ENCODE results near the gene STAT4. TPM values are rescaled to one million over a fixed set of nuclear protein-coding genes. Genes with fewer than 3 reads are reported as not detected.
A peak's percentile ranks its signal among the peaks of the same experiment; 100 is the strongest.

STAT4 gene
- total RNA-seq, 1 donor from 2014 or later = 1.6 TPM

DNA sequence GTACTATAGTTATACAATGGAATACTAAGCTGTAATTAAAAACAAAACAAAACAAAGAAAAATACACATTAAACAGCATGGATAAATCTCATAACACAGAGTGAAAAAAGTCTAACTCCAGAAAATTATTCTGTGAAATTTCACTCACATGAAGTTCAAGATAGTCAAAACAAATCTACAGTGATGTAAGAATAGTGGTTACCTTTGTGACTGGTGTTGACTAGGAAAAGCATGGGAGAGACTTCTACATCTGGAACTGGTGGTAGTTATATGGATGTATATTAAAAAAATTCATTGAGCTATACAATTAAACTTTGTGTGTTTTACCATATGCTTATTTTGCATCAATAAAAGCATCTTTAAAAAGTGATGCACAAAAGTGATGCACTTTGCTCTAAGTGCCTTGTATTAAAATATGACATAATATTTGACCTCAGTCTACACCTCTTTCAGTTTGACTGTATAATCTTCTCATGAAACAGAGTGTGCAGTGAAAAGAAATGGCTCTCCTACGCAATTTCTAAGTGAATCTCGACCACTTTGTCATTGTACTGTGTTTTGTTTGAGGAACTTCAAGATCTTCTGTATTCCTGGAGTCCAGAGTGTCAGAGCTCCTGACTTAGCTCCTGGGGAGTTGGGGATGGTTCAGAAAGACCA, 28.0 kb downstream of the STAT4 start:
- no peak overlapping the region for H2AFZ ChIP-seq (ENCODE audit: low read depth, low read length)
- FAIRE-seq = peak; percentile 26
- TF ChIP-seq, protein P1, sequence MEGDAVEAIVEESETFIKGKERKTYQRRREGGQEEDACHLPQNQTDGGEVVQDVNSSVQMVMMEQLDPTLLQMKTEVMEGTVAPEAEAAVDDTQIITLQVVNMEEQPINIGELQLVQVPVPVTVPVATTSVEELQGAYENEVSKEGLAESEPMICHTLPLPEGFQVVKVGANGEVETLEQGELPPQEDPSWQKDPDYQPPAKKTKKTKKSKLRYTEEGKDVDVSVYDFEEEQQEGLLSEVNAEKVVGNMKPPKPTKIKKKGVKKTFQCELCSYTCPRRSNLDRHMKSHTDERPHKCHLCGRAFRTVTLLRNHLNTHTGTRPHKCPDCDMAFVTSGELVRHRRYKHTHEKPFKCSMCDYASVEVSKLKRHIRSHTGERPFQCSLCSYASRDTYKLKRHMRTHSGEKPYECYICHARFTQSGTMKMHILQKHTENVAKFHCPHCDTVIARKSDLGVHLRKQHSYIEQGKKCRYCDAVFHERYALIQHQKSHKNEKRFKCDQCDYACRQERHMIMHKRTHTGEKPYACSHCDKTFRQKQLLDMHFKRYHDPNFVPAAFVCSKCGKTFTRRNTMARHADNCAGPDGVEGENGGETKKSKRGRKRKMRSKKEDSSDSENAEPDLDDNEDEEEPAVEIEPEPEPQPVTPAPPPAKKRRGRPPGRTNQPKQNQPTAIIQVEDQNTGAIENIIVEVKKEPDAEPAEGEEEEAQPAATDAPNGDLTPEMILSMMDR (IDR thresholded peaks at IDR 0.05; ENCODE audit: insufficient read depth, low read depth, low read length) = no peak
- no peak for TF ChIP-seq EZH2 (IDR thresholded peaks at IDR 0.05; ENCODE audit: insufficient read depth, low read length)
- no peaks in the 10 kb centered on the region for H3K4me1 ChIP-seq (ENCODE audit: insufficient read depth, low read length)
- peaks cover 5% of the 10 kb centered on the region for H3K27me3 Mint-ChIP-seq (ENCODE audit: low read depth, unreplicated experiment)
- H4K20me1 ChIP-seq (ENCODE audit: insufficient read depth, low read length) = no peaks in the 10 kb centered on the region
- H3K27me3 ChIP-seq (ENCODE audit: insufficient read depth, low read length) = no peaks in the 10 kb centered on the region
- H3K9me3 Mint-ChIP-seq (ENCODE audit: unreplicated experiment) = peaks cover 3% of the 10 kb centered on the region
- no peak for DNase-seq (ENCODE audit: low read depth)
- H3K4me1 Mint-ChIP-seq (ENCODE audit: low read depth, unreplicated experiment) = no peaks in the 10 kb centered on the region
- H3K4me2 ChIP-seq (ENCODE audit: low read length) = no peak overlapping the region
- H3K79me2 ChIP-seq (ENCODE audit: insufficient read depth, low read length) = no peaks in the 10 kb centered on the region
- H3K9me3 ChIP-seq (ENCODE audit: insufficient read depth, low read depth, low read length) = no peaks in the 10 kb centered on the region
- H3K36me3 Mint-ChIP-seq (ENCODE audit: low read depth, unreplicated experiment) = no peaks in the 10 kb centered on the region
- H3K4me3 Mint-ChIP-seq (ENCODE audit: unreplicated experiment) = no peak overlapping the region
- no peak overlapping the region for H3K4me3 ChIP-seq (ENCODE audit: insufficient read depth, low read depth, low read length)
- H3K27ac Mint-ChIP-seq (ENCODE audit: unreplicated experiment) = no peak overlapping the region
- H3K36me3 ChIP-seq (ENCODE audit: insufficient read depth, low read length) = no peaks in the 10 kb centered on the region
- H3K27ac ChIP-seq (ENCODE audit: low read depth, low read length) = no peak overlapping the region
- no peak overlapping the region for H3K9ac ChIP-seq (ENCODE audit: low read length)

DNA sequence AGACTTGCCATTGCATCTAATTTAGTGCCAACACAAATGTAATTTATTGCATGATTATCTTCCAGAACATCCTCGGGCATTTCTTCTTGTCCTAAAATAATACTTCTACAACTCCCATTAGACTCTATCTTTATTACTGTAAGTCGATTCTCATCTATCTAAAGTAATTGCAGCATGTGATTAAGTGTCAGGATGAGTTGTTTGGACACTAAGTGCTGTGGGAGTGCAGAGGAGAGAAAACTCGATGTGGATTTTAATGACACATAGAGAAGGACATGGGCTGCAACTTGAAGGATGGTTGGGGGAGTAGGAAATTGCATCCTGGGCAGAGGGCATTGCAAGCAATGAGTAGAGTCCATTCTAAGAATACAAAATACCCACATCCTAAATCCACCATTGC, 33.5 kb downstream of the STAT4 start:
- no peak overlapping the region for H2AFZ ChIP-seq (ENCODE audit: low read depth, low read length)
- TF ChIP-seq, protein P1 (IDR thresholded peaks at IDR 0.05; ENCODE audit: insufficient read depth, low read depth, low read length) = no peak
- TF ChIP-seq EZH2 (IDR thresholded peaks at IDR 0.05; ENCODE audit: insufficient read depth, low read length) = no peak
- Mint-ChIP-seq H3K27me3 (ENCODE audit: low read depth, unreplicated experiment) (peaks cover 4% of the 10 kb centered on the region), H3K4me1 (ENCODE audit: low read depth, unreplicated experiment) (peaks cover 10% of the 10 kb centered on the region), H3K9me3 (ENCODE audit: unreplicated experiment) (no peaks in the 10 kb centered on the region), H3K27ac (ENCODE audit: unreplicated experiment) (no peak overlapping the region), H3K36me3 (ENCODE audit: low read depth, unreplicated experiment) (no peaks in the 10 kb centered on the region), H3K4me3 (ENCODE audit: unreplicated experiment) (no peak overlapping the region)
- no peaks in the 10 kb centered on the region for H4K20me1 ChIP-seq (ENCODE audit: insufficient read depth, low read length)
- H3K79me2 ChIP-seq (ENCODE audit: insufficient read depth, low read length) = no peaks in the 10 kb centered on the region
- H3K4me1 ChIP-seq (ENCODE audit: insufficient read depth, low read length) = no peaks in the 10 kb centered on the region
- no peak overlapping the region for H3K4me2 ChIP-seq (ENCODE audit: low read length)
- no peak overlapping the region for H3K9ac ChIP-seq (ENCODE audit: low read length)
- no peak overlapping the region for H3K27ac ChIP-seq (ENCODE audit: low read depth, low read length)
- H3K27me3 ChIP-seq (ENCODE audit: insufficient read depth, low read length) = no peaks in the 10 kb centered on the region
- H3K4me3 ChIP-seq (ENCODE audit: insufficient read depth, low read depth, low read length) = no peak overlapping the region
- H3K36me3 ChIP-seq (ENCODE audit: insufficient read depth, low read length) = no peaks in the 10 kb centered on the region
- DNase-seq (ENCODE audit: low read depth) (no peak), FAIRE-seq (no peak)
- no peaks in the 10 kb centered on the region for H3K9me3 ChIP-seq (ENCODE audit: insufficient read depth, low read depth, low read length)

DNA sequence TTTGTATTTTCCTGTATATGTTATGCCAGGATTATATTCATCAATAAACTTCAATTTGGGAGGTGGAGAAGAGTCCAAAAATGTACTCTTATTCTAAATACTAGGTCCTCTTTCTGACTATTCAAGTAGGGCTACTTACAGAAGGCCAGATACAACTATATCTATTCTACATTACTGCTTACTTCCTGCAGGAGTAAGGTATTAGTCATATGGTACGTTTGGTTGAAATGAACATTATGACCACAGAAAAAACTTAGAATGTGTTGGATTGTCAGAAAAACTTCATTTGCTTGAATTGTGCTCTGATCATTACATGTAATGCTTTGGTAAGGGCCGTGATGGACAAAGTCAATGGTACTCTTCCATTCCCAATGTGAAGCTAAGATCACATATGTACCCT, 35.0 kb downstream of the STAT4 start:
- no peaks in the 10 kb centered on the region for H3K9me3 Mint-ChIP-seq (ENCODE audit: unreplicated experiment)
- H3K4me1 Mint-ChIP-seq (ENCODE audit: low read depth, unreplicated experiment) = peaks cover 10% of the 10 kb centered on the region
- no peaks in the 10 kb centered on the region for H3K36me3 ChIP-seq (ENCODE audit: insufficient read depth, low read length)
- no peaks in the 10 kb centered on the region for H3K4me1 ChIP-seq (ENCODE audit: insufficient read depth, low read length)
- FAIRE-seq (peak; percentile 84), DNase-seq (ENCODE audit: low read depth) (peak; percentile 23)
- no peaks in the 10 kb centered on the region for H3K79me2 ChIP-seq (ENCODE audit: insufficient read depth, low read length)
- H3K36me3 Mint-ChIP-seq (ENCODE audit: low read depth, unreplicated experiment) = no peaks in the 10 kb centered on the region
- no peak overlapping the region for H3K4me3 ChIP-seq (ENCODE audit: insufficient read depth, low read depth, low read length)
- TF ChIP-seq, protein P1 (IDR thresholded peaks at IDR 0.05; ENCODE audit: insufficient read depth, low read depth, low read length) = no peak
- no peak for TF ChIP-seq EZH2 (IDR thresholded peaks at IDR 0.05; ENCODE audit: insufficient read depth, low read length)
- no peak overlapping the region for H3K27ac Mint-ChIP-seq (ENCODE audit: unreplicated experiment)
- no peak overlapping the region for H3K9ac ChIP-seq (ENCODE audit: low read length)
- peaks cover 4% of the 10 kb centered on the region for H3K27me3 Mint-ChIP-seq (ENCODE audit: low read depth, unreplicated experiment)
- no peaks in the 10 kb centered on the region for H4K20me1 ChIP-seq (ENCODE audit: insufficient read depth, low read length)
- H3K9me3 ChIP-seq (ENCODE audit: insufficient read depth, low read depth, low read length) = no peaks in the 10 kb centered on the region
- no peak overlapping the region for H2AFZ ChIP-seq (ENCODE audit: low read depth, low read length)
- H3K4me2 ChIP-seq (ENCODE audit: low read length) = no peak overlapping the region
- H3K27me3 ChIP-seq (ENCODE audit: insufficient read depth, low read length) = no peaks in the 10 kb centered on the region
- no peak overlapping the region for H3K4me3 Mint-ChIP-seq (ENCODE audit: unreplicated experiment)
- no peak overlapping the region for H3K27ac ChIP-seq (ENCODE audit: low read depth, low read length)
